K562 (cell line): ENCODE results near the gene TRPC1. TPM values are rescaled to one million over a fixed set of nuclear protein-coding genes. Genes with fewer than 3 reads are reported as not detected.

Experiments
- ATAC-seq: fragments of 200-7000 bp; cut with Tn5 transposase; 3 replicates; pipeline ENCODE4 v1.9.1; 2020; ENCODE audit warnings: moderate library complexity
- BruUV-seq: library from RNA; stranded (reverse); fragments of 400-500 nt; replicated peaks from 2 replicates; lab custom pipeline; 2021; lab: Mats Ljungman, UMichigan
- CTCF ChIA-PET: fragments of 300-600 bp; formaldehyde crosslinking; extraction: SDS; loops from one replicate; lab custom pipeline; 2021; ENCODE audit warnings: low intra/inter-chr PET ratio; lab: Yijun Ruan, JAX
- POLR2A ChIA-PET: fragments of 300-600, 350-650 bp; sonication (Branson Sonifier 250); formaldehyde crosslinking; extraction: SDS; loops from one replicate; lab custom pipeline; 2021; ENCODE audit warnings: antibody characterized with exemption, inconsistent platforms; lab: Yijun Ruan, JAX
- DNase-seq, 4 experiments: peaks; one replicate each; pipeline versions ENCODE4 v3.0.0 to v3.0.0-alpha.2; 2011 to 2018; ENCODE audit warnings: low spot score in 3 of 4, mixed read lengths in 3 of 4; ENCODE audit errors: extremely low read depth in 1 of 4
- FAIRE-seq: peaks from 2 replicates; lab custom pipeline; 2011; peaks lifted over from hg19 to GRCh38; lab: Jason Lieb, UNC
- H2AFZ ChIP-seq: 2 replicates; pipeline ENCODE4 v1.6.0; 2011; ENCODE audit warnings: low read depth, low read length, control low read depth, inconsistent platforms
- H3K27ac ChIP-seq: fragments of 200-600 bp; 3 replicates; pipeline ENCODE4 v1.8.0; 2011; ENCODE audit warnings: low read depth, mild to moderate bottlenecking, control low read depth, inconsistent platforms, low read length, moderate library complexity, mixed read lengths; ENCODE audit errors: extremely low read depth
- H3K27me3 ChIP-seq, 2 experiments: fragments of 300-600 bp in 1 of 2; 2 replicates in 1 of 2; 3 replicates in 1 of 2; pipeline versions ENCODE4 v1.6.0 to v1.8.0; 2011; ENCODE audit warnings: inconsistent platforms in 2 of 2, low read length in 2 of 2, mild to moderate bottlenecking in 1 of 2, mixed read lengths in 1 of 2, moderate library complexity in 1 of 2; ENCODE audit not compliant: control insufficient read depth in 2 of 2, insufficient read depth in 2 of 2
- H3K36me3 ChIP-seq: fragments of 300-600 bp; 3 replicates; pipeline ENCODE4 v1.8.0; 2011; ENCODE audit warnings: mild to moderate bottlenecking, low read length, inconsistent platforms; ENCODE audit not compliant: control insufficient read depth, insufficient read depth
- H3K4me1 ChIP-seq, 2 experiments: fragments of 200-600 bp in 1 of 2; replicated peaks in 1 of 2; 2 replicates in 1 of 2; 3 replicates in 1 of 2; pipeline versions ENCODE4 v1.5.1 to v1.8.0; 2011; ENCODE audit warnings: inconsistent platforms in 2 of 2, low read length in 2 of 2, mild to moderate bottlenecking in 1 of 2, mixed read lengths in 1 of 2, moderate library complexity in 1 of 2; ENCODE audit not compliant: control insufficient read depth in 2 of 2, insufficient read depth in 2 of 2
- H3K4me2 ChIP-seq: 2 replicates; pipeline ENCODE4 v1.6.1; 2011; ENCODE audit warnings: low read length, control low read depth, inconsistent platforms, mixed read lengths; ENCODE audit not compliant: insufficient read depth
- H3K4me3 ChIP-seq: fragments of 200-600 bp; sonication (generic), shearing (Covaris generic); 2 replicates; pipeline ENCODE4 v1.5.1; 2016; ENCODE audit warnings: control low read depth, inconsistent platforms
- H3K79me2 ChIP-seq: fragments of 200-600 bp; 3 replicates; pipeline ENCODE4 v1.8.0; 2011; ENCODE audit warnings: low read length, inconsistent platforms; ENCODE audit not compliant: control insufficient read depth, insufficient read depth
- H3K9ac ChIP-seq, 2 experiments: 2 replicates each; pipeline versions ENCODE4 v1.6.0 to v1.6.1; 2011; ENCODE audit warnings: low read depth in 2 of 2, low read length in 2 of 2, control low read depth in 1 of 2, inconsistent platforms in 1 of 2, mild to moderate bottlenecking in 1 of 2, mixed read lengths in 1 of 2; ENCODE audit not compliant: insufficient read depth in 1 of 2
- H3K9me1 ChIP-seq: one replicate; pipeline ENCODE4 v1.6.0; 2011; ENCODE audit warnings: inconsistent platforms, mild to moderate bottlenecking, low read length, moderate library complexity; ENCODE audit not compliant: control insufficient read depth, insufficient read depth
- H3K9me3 ChIP-seq: replicated peaks from 2 replicates; pipeline ENCODE4 v1.5.1; 2011; ENCODE audit warnings: low read depth, low read length, inconsistent platforms; ENCODE audit not compliant: control insufficient read depth, insufficient read depth
- H4K20me1 ChIP-seq: replicated peaks from 2 replicates; pipeline ENCODE4 v1.6.1; 2011; ENCODE audit warnings: low read length, inconsistent platforms, mixed read lengths; ENCODE audit not compliant: control insufficient read depth, insufficient read depth
- CREB1 ChIP-seq, 2 experiments: sonication (generic) in 1 of 2; formaldehyde crosslinking in 1 of 2; IDR thresholded peaks; 2 replicates each; pipeline versions ENCODE4 v1.6.1 to v1.8.0; 2012 to 2022; ENCODE audit warnings: inconsistent platforms in 1 of 2, mild to moderate bottlenecking in 1 of 2, missing genetic modification reagents in 1 of 2, moderate library complexity in 1 of 2
- CREBBP ChIP-seq: IDR thresholded peaks from one replicate; pipeline ENCODE4 v1.6.1; 2012; ENCODE audit warnings: low read depth, mild to moderate bottlenecking, control low read depth, inconsistent platforms, low read length
- KDM4B ChIP-seq, 2 experiments: fragments of 450-650 bp in 1 of 2; sonication (generic) in 1 of 2; IDR thresholded peaks; 2 replicates each; pipeline ENCODE4 v1.6.1; 2016 to 2017; ENCODE audit warnings: borderline replicate concordance in 2 of 2, antibody characterized with exemption in 1 of 2, low read depth in 1 of 2, mild to moderate bottlenecking in 1 of 2
- NCOA6 ChIP-seq: fragments of 450-650 bp; IDR thresholded peaks from 2 replicates; pipeline ENCODE4 v1.6.1; 2017; ENCODE audit warnings: mild to moderate bottlenecking
- POLR2AphosphoS5 ChIP-seq: IDR thresholded peaks from 2 replicates; pipeline ENCODE4 v1.6.1; 2011; ENCODE audit warnings: mild to moderate bottlenecking, low read depth, low read length, moderate library complexity; ENCODE audit not compliant: control insufficient read depth, insufficient read depth
- in situ Hi-C: fragments of 300-500 bp; cut with MboI; formaldehyde crosslinking; loops from 4 replicates; pipeline ENCODE4 v1.15.0; 2018; ENCODE audit warnings: inconsistent platforms, mixed read lengths
- intact Hi-C: fragments of 100-400 bp; cut with micrococcal nuclease; formaldehyde crosslinking; loops from 2 replicates; pipeline ENCODE4 v1.14.2; 2022
- polyA plus RNA-seq, 8 experiments: library from polyadenylated mRNA; depleted of rRNA in 4 of 8; stranded (reverse) in 5 of 8; unstranded in 3 of 8; fragments of >200 nt; fragmentation: Nextera tagmentation in 2 of 8; fragmentation: Illumina TruSeq in 1 of 8; extraction: Ambion mirVana in 2 of 8; extraction: Trizol in 1 of 8; gene quantifications; 2 replicates each; pipeline versions ENCODE4 v1.2.1 to v1.2.3, GENCODE V29; 2011 to 2014; ENCODE audit warnings: inconsistent platforms in 1 of 8, missing spikeins in 1 of 8
- total RNA-seq, 7 experiments: library from RNA; depleted of rRNA in 6 of 7; stranded (reverse); fragments of >200 nt in 6 of 7; fragmentation: Illumina TruSeq in 2 of 7; extraction: Trizol in 2 of 7; gene quantifications; 2 replicates each; pipeline versions ENCODE4 v1.2.1 to v1.2.3, GENCODE V29; 2011 to 2021; ENCODE audit warnings: low replicate concordance in 1 of 7
- TF ChIP-seq, protein P1 (sequence below), 2 experiments: fragments of 450-650 bp; formaldehyde crosslinking in 1 of 2; IDR thresholded peaks; 2 replicates each; pipeline versions ENCODE4 v1.4.0 to v1.6.1; 2014 to 2020; ENCODE audit warnings: mild to moderate bottlenecking in 2 of 2, borderline replicate concordance in 1 of 2, low read depth in 1 of 2

The TRPC1 gene
- total and polyA plus RNA-seq, 9 of the 15 experiments (the other 6 are each of a cell fraction or from before 2014, with no cell fraction given), result 1.4 to 6.5 (median 3.0) TPM

DNA sequence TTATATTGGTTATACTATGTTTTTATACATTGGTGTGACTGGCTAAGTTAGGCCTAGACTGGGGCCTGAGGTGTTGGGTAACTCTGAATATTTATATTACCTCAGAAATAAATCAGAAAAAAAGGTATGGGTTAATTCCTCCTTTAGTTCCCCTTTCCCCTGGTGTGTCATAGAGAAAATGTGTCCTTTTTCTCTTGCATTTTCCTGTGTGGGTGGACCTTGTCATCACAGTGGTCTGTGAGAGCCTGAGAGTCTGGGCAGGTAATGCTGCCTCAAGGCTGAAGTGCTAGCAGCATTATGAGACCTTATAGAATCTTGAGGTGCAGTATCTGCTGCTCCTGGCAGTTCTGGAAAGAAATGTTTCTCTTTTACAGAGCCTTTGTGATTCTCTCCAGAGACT is 95.3 kb downstream of the TRPC1 start:
- no peaks in the 10 kb centered on the region for H3K9me1 ChIP-seq
- H3K4me3 ChIP-seq, result no peak overlapping the region
- DNase-seq (no peak), FAIRE-seq (no peak), ATAC-seq (no peak)
- H3K36me3 ChIP-seq, result no peaks in the 10 kb centered on the region
- intact Hi-C loops, result no loop called here
- peaks cover 0 to 5% of the 10 kb centered on the region in 2 experiments; a peak in 1 of 5 replicates for H3K27me3 ChIP-seq
- no peak overlapping the region for H3K9ac ChIP-seq
- in situ Hi-C loops, result no loop called here
- no peak overlapping the region for H3K4me2 ChIP-seq
- H3K79me2 ChIP-seq, result no peaks in the 10 kb centered on the region
- BruUV-seq, result no TSS peak
- ChIA-PET CTCF (no interaction called here), POLR2A (interaction anchor here (0.6 kb wide), 1 partner anchor 62 kb away, joined by 5 read pairs; no protein-coding TSS in a partner anchor)
- TF ChIP-seq KDM4B (IDR thresholded peaks at IDR 0.05; ENCODE audit: borderline replicate concordance in 2 of 2, low read depth in 1 of 2) (no peak), NCOA6 (no peak), POLR2AphosphoS5 (no peak), CREB1 (IDR thresholded peaks at IDR 0.05) (no peak), CREB1 (CRISPR knock-in tag; IDR thresholded peaks at IDR 0.05) (no peak), CREBBP (no peak)
- TF ChIP-seq, protein P1, sequence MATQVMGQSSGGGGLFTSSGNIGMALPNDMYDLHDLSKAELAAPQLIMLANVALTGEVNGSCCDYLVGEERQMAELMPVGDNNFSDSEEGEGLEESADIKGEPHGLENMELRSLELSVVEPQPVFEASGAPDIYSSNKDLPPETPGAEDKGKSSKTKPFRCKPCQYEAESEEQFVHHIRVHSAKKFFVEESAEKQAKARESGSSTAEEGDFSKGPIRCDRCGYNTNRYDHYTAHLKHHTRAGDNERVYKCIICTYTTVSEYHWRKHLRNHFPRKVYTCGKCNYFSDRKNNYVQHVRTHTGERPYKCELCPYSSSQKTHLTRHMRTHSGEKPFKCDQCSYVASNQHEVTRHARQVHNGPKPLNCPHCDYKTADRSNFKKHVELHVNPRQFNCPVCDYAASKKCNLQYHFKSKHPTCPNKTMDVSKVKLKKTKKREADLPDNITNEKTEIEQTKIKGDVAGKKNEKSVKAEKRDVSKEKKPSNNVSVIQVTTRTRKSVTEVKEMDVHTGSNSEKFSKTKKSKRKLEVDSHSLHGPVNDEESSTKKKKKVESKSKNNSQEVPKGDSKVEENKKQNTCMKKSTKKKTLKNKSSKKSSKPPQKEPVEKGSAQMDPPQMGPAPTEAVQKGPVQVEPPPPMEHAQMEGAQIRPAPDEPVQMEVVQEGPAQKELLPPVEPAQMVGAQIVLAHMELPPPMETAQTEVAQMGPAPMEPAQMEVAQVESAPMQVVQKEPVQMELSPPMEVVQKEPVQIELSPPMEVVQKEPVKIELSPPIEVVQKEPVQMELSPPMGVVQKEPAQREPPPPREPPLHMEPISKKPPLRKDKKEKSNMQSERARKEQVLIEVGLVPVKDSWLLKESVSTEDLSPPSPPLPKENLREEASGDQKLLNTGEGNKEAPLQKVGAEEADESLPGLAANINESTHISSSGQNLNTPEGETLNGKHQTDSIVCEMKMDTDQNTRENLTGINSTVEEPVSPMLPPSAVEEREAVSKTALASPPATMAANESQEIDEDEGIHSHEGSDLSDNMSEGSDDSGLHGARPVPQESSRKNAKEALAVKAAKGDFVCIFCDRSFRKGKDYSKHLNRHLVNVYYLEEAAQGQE (IDR thresholded peaks at IDR 0.05; ENCODE audit: borderline replicate concordance), result no peak
- TF ChIP-seq, protein P1 (CRISPR knock-in tag; IDR thresholded peaks at IDR 0.05; ENCODE audit: low read depth), result no peak
- H2AFZ ChIP-seq, result no peak overlapping the region
- no peaks in the 10 kb centered on the region for H4K20me1 ChIP-seq
- H3K9me3 ChIP-seq, result no peaks in the 10 kb centered on the region
- peaks cover 0 to 10% of the 10 kb centered on the region in 2 experiments; a peak in 3 of 5 replicates for H3K4me1 ChIP-seq
- no peak overlapping the region for H3K27ac ChIP-seq
